HG03097 (cell line): ENCODE results near the gene GPRC5D.

Source experiments
- ATAC-seq: cut with Tn5 transposase; IDR thresholded peaks from one replicate; pipeline ENCODE4 v1.9.1; 2021; ENCODE audit not compliant: unreplicated experiment, low FRiP score

GPRC5D gene

GRCh38 chr12:12982331-12982730, 30.4 kb upstream of the GPRC5D start:
- no peak for ATAC-seq

- no peak for ATAC-seq
Measured at GRCh38 chr12:12979731-12980259, 27.8 kb upstream of the GPRC5D start.

- no peak for ATAC-seq
Measured at GRCh38 chr12:12979126-12979525, 27.2 kb upstream of the GPRC5D start.

- no peak for ATAC-seq
Measured at GRCh38 chr12:12977231-12977630, 25.3 kb upstream of the GPRC5D start.

- no peak for ATAC-seq
Measured at GRCh38 chr12:12976366-12976765, 24.4 kb upstream of the GPRC5D start.

GRCh38 chr12:12975322-12976077, 23.5 kb upstream of the GPRC5D start:
- ATAC-seq = no peak

GRCh38 chr12:12974211-12974610, 22.2 kb upstream of the GPRC5D start:
- ATAC-seq = no peak

GRCh38 chr12:12973019-12973418, 21.0 kb upstream of the GPRC5D start:
- ATAC-seq = no peak

- ATAC-seq = no peak
Measured at GRCh38 chr12:12965836-12966235, 13.9 kb upstream of the GPRC5D start.

- no peak for ATAC-seq
Measured at GRCh38 chr12:12964255-12964654, 12.3 kb upstream of the GPRC5D start.

- ATAC-seq = no peak
Measured at GRCh38 chr12:12960639-12961209, 8.8 kb upstream of the GPRC5D start.

- no peak for ATAC-seq
Measured at GRCh38 chr12:12958886-12959285, 6.9 kb upstream of the GPRC5D start.

GRCh38 chr12:12954878-12955625, 3.1 kb upstream of the GPRC5D start:
- no peak for ATAC-seq

- no peak for ATAC-seq
Measured at GRCh38 chr12:12954356-12954755, 2.4 kb upstream of the GPRC5D start.

- ATAC-seq = no peak
Measured at GRCh38 chr12:12951504-12951903, 466 bp downstream of the GPRC5D start.

- ATAC-seq = no peak
Measured at GRCh38 chr12:12947902-12948301, 4.1 kb downstream of the GPRC5D start.

- ATAC-seq = no peak
Measured at GRCh38 chr12:12946686-12947355, 5.1 kb downstream of the GPRC5D start.

- ATAC-seq = no peak
Measured at GRCh38 chr12:12945591-12945990, 6.4 kb downstream of the GPRC5D start.

- ATAC-seq = no peak
Measured at GRCh38 chr12:12943586-12944260, 8.2 kb downstream of the GPRC5D start.
